Smooth muscle cell (in vitro differentiated cells): ENCODE data around the gene CFAP20DC. TPM values are rescaled to one million over a fixed set of nuclear protein-coding genes. Genes with fewer than 3 reads are reported as not detected.

ENCODE experiments used
- DNase-seq: peaks from one replicate; lab custom pipeline; 2025; ENCODE audit not compliant: unreplicated experiment; lab: John Stamatoyannopoulos, UW
- H2AFZ ChIP-seq: fragments of 200-600 bp; sonication (generic); 2 replicates; pipeline ENCODE4 v1.6.0; 2016; ENCODE audit warnings: antibody characterized with exemption, low read depth, mild to moderate bottlenecking
- H3F3A ChIP-seq: fragments of 200-600 bp; sonication (generic); 2 replicates; pipeline ENCODE4 v1.6.0; 2017; ENCODE audit warnings: antibody characterized with exemption, low read depth
- H3K27ac ChIP-seq: fragments of 200-600 bp; sonication (generic); 2 replicates; pipeline ENCODE4 v1.5.1; 2016; ENCODE audit warnings: low read depth, mild to moderate bottlenecking
- H3K27me3 ChIP-seq: fragments of 200-600 bp; sonication (generic); 2 replicates; pipeline ENCODE4 v1.6.1; 2016; ENCODE audit warnings: low read depth, mild to moderate bottlenecking
- H3K36me3 ChIP-seq: fragments of 200-600 bp; sonication (generic); 2 replicates; pipeline ENCODE4 v1.5.1; 2016; ENCODE audit warnings: low read depth
- H3K4me1 ChIP-seq: fragments of 200-600 bp; sonication (generic); 2 replicates; pipeline ENCODE4 v1.5.1; 2016; ENCODE audit warnings: low read depth
- H3K4me2 ChIP-seq: fragments of 200-600 bp; sonication (generic); 2 replicates; pipeline ENCODE4 v1.6.0; 2016; ENCODE audit warnings: mild to moderate bottlenecking
- H3K4me3 ChIP-seq: fragments of 200-600 bp; sonication (generic); 2 replicates; pipeline ENCODE4 v1.5.1; 2016; ENCODE audit warnings: mild to moderate bottlenecking
- H3K79me2 ChIP-seq: fragments of 200-600 bp; sonication (generic); 2 replicates; pipeline ENCODE4 v1.6.0; 2016; ENCODE audit warnings: low read depth, mild to moderate bottlenecking
- H3K9ac ChIP-seq: fragments of 200-600 bp; sonication (generic); 2 replicates; pipeline ENCODE4 v1.6.0; 2016; ENCODE audit warnings: low read depth
- H3K9me3 ChIP-seq: fragments of 200-600 bp; sonication (generic); replicated peaks from 2 replicates; pipeline ENCODE4 v1.5.1; 2016; ENCODE audit warnings: low read depth
- H4K20me1 ChIP-seq: fragments of 200-600 bp; sonication (generic); 2 replicates; pipeline ENCODE4 v1.6.0; 2016; ENCODE audit warnings: low read depth
- CTCF ChIP-seq: fragments of 200-600 bp; sonication (generic); IDR thresholded peaks from 2 replicates; pipeline ENCODE4 v1.5.1; 2017; ENCODE audit warnings: borderline replicate concordance, mild to moderate bottlenecking, antibody characterized with exemption; ENCODE audit not compliant: insufficient read depth, poor library complexity, severe bottlenecking
- WGBS: methylation state at CpG from one replicate; pipeline ENCODE4 v1.1.7; 2016; ENCODE audit warnings: low lambda C conversion rate; 5-methylcytosine and 5-hydroxymethylcytosine counted together
- polyA plus RNA-seq: library from polyadenylated mRNA; unstranded; fragments of >200 nt; fragmentation: Nextera tagmentation; extraction: Ambion mirVana; gene quantifications from 2 replicates; pipeline ENCODE4 v1.2.1, GENCODE V29; 2016
- total RNA-seq: library from RNA; depleted of rRNA; stranded (reverse); fragments of >200 nt; gene quantifications from 2 replicates; pipeline ENCODE4 v1.2.3, GENCODE V29; 2014

Gene CFAP20DC
- total and polyA plus RNA-seq, 2 experiments from 2014 or later = 7.9 to 11.6 TPM

- Histone ChIP-seq H3K27me3 (no peaks in the 10 kb centered on the region), H3K9me3 (no peaks in the 10 kb centered on the region), H3K79me2 (no peaks in the 10 kb centered on the region), H3K36me3 (no peaks in the 10 kb centered on the region), H4K20me1 (no peaks in the 10 kb centered on the region), H3K4me2 (no peak overlapping the region), H3F3A (no peaks in the 10 kb centered on the region), H3K27ac (no peak overlapping the region), H3K4me3 (no peak overlapping the region), H3K4me1 (no peaks in the 10 kb centered on the region), H3K9ac (no peak overlapping the region), H2AFZ (no peak overlapping the region)
- DNase-seq = no peak
- no peak for TF ChIP-seq CTCF
Observed at GRCh38 chr3:58840949-58841348, 208.9 kb downstream of the CFAP20DC start.

GRCh38 chr3:58839964-58840363, 209.9 kb downstream of the CFAP20DC start:
- 100% methylated on average over 1 of the region's 1 CpG for WGBS
- no peaks in the 10 kb centered on the region for H3K27me3 ChIP-seq
- no peaks in the 10 kb centered on the region for H3K4me1 ChIP-seq
- H3K79me2 ChIP-seq = no peaks in the 10 kb centered on the region
- H3F3A ChIP-seq = no peaks in the 10 kb centered on the region
- H4K20me1 ChIP-seq = no peaks in the 10 kb centered on the region
- TF ChIP-seq CTCF = no peak
- H3K36me3 ChIP-seq = no peaks in the 10 kb centered on the region
- H3K9me3 ChIP-seq = no peaks in the 10 kb centered on the region
- no peak overlapping the region for H3K4me3 ChIP-seq
- no peak overlapping the region for H3K9ac ChIP-seq
- DNase-seq = no peak
- H3K4me2 ChIP-seq = no peak overlapping the region
- no peak overlapping the region for H2AFZ ChIP-seq
- H3K27ac ChIP-seq = no peak overlapping the region

GRCh38 chr3:58839187-58839586, 210.6 kb downstream of the CFAP20DC start:
- H2AFZ ChIP-seq = no peak overlapping the region
- H3K36me3 ChIP-seq = no peaks in the 10 kb centered on the region
- no peak overlapping the region for H3K27ac ChIP-seq
- H3K9ac ChIP-seq = no peak overlapping the region
- H3F3A ChIP-seq = no peaks in the 10 kb centered on the region
- H3K27me3 ChIP-seq = no peaks in the 10 kb centered on the region
- DNase-seq = no peak
- H3K9me3 ChIP-seq = no peaks in the 10 kb centered on the region
- H3K4me3 ChIP-seq = no peak overlapping the region
- TF ChIP-seq CTCF = no peak
- no peaks in the 10 kb centered on the region for H4K20me1 ChIP-seq
- H3K79me2 ChIP-seq = no peaks in the 10 kb centered on the region
- no peaks in the 10 kb centered on the region for H3K4me1 ChIP-seq
- no peak overlapping the region for H3K4me2 ChIP-seq

DNA sequence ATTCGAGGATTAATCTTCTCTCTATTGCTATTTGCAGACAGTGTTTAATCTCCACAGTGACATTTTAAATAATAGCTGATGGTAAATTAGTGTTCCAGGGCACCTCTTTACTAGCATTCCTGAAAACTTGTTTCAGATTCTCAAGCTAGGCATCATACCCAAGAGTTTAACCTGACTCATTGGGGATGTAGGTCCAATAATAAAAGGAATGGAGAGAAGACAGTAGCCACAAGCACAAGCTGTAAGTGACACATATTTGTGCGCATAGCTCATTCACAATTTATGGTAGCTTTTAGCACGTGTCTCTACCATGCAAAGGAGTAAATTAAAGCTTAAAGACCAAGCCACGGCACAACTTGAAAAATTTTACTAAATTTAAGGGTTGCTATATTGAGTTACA, 212.0 kb downstream of the CFAP20DC start:
- H3K79me2 ChIP-seq = no peaks in the 10 kb centered on the region
- no peak overlapping the region for H3K4me3 ChIP-seq
- no peaks in the 10 kb centered on the region for H4K20me1 ChIP-seq
- H3K36me3 ChIP-seq = no peaks in the 10 kb centered on the region
- H3K4me1 ChIP-seq = no peaks in the 10 kb centered on the region
- no peaks in the 10 kb centered on the region for H3F3A ChIP-seq
- H2AFZ ChIP-seq = no peak overlapping the region
- no peak for TF ChIP-seq CTCF
- no peak for DNase-seq
- H3K4me2 ChIP-seq = no peak overlapping the region
- no peaks in the 10 kb centered on the region for H3K9me3 ChIP-seq
- WGBS = 72% methylated on average over 4 of the region's 4 CpGs
- H3K27ac ChIP-seq = no peak overlapping the region
- no peaks in the 10 kb centered on the region for H3K27me3 ChIP-seq
- no peak overlapping the region for H3K9ac ChIP-seq
